Naive thymus-derived CD8-positive, alpha-beta T cell (primary cell): ENCODE data around the gene CDC42BPB. TPM values are rescaled to one million over a fixed set of nuclear protein-coding genes. Genes with fewer than 3 reads are reported as not detected.
A peak's percentile ranks its signal among the peaks of the same experiment; 100 is the strongest.

ENCODE experiments used
- ATAC-seq, 2 donors: fragments of 150-1000 bp; cut with Tn5 transposase in 1 of 2; sonication (Bioruptor Pico), chemical (Tn5 transposase) in 1 of 2; 1 replicate in 1 of 2; 2 replicates in 1 of 2; pipeline ENCODE4 v1.10.0; 2021; ENCODE audit warnings: mild to moderate bottlenecking in 2 of 2, moderate library complexity in 2 of 2
- POLR2A ChIA-PET: fragments of 350-600 bp; sonication (Branson Sonifier 250); formaldehyde crosslinking; loops from one replicate; lab custom pipeline; 2021; ENCODE audit warnings: antibody characterized with exemption; lab: Charles Lee
- DNase-seq, 10 donors: peaks; one replicate each; pipeline versions ENCODE4 v3.0.0 to v3.0.0-alpha.2; 2020 to 2022
- H3K27ac Mint-ChIP-seq, 10 donors: one replicate each; pipeline ENCODE4 v1.8.0; 2020 to 2022; ENCODE audit warnings: mild to moderate bottlenecking in 10 of 10, mixed read lengths in 10 of 10, moderate library complexity in 4 of 10, inconsistent platforms in 1 of 10
- H3K27me3 Mint-ChIP-seq, 5 donors: one replicate each; pipeline ENCODE4 v1.8.0; 2021 to 2022; ENCODE audit warnings: mixed read lengths in 5 of 5
- H3K36me3 Mint-ChIP-seq, 3 donors: one replicate each; pipeline ENCODE4 v1.8.0; 2020 to 2022; ENCODE audit warnings: mixed read lengths in 3 of 3, mild to moderate bottlenecking in 2 of 3, inconsistent platforms in 1 of 3
- H3K4me1 Mint-ChIP-seq, 4 donors: one replicate each; pipeline ENCODE4 v1.8.0; 2021 to 2022; ENCODE audit warnings: mixed read lengths in 4 of 4
- H3K4me3 Mint-ChIP-seq, 10 donors: one replicate each; pipeline ENCODE4 v1.8.0; 2020 to 2022; ENCODE audit warnings: mild to moderate bottlenecking in 10 of 10, mixed read lengths in 10 of 10, moderate library complexity in 6 of 10, inconsistent platforms in 1 of 10
- H3K9me3 Mint-ChIP-seq, 9 donors: one replicate each; pipeline ENCODE4 v1.8.0; 2020 to 2022; ENCODE audit warnings: mixed read lengths in 9 of 9, mild to moderate bottlenecking in 3 of 9, inconsistent platforms in 1 of 9, moderate library complexity in 1 of 9
- polyA plus RNA-seq, 3 donors: library from polyadenylated mRNA; unstranded; fragments of 300-500 nt; fragmentation: Illumina TruSeq; gene quantifications; one replicate each; pipeline ENCODE4 v1.2.3, GENCODE V29; 2021
- total RNA-seq, 8 experiments: library from RNA in 2 of 8; stranded (reverse) in 2 of 8; gene quantifications; one replicate each; pipeline ENCODE4 v1.2.3 and lab custom pipeline; 2021 to 2026

CDC42BPB gene
- total and polyA plus RNA-seq, 5 experiments from 2014 or later = 0.20 to 6.3 (median 0.73) TPM

GRCh38 chr14:102907303-102907844 is 150.0 kb downstream of the CDC42BPB start:
- H3K36me3 Mint-ChIP-seq = peaks cover 0 to 42% (median 12%) of the 10 kb centered on the region in 3 donors
- POLR2A ChIA-PET = no interaction called here
- no peak overlapping the region for H3K4me3 Mint-ChIP-seq
- H3K27ac Mint-ChIP-seq = no peak overlapping the region
- H3K27me3 Mint-ChIP-seq = no peaks in the 10 kb centered on the region
- no peaks in the 10 kb centered on the region for H3K9me3 Mint-ChIP-seq
- DNase-seq = no peak
- peaks cover 0 to 18% (median 4%) of the 10 kb centered on the region in 4 donors for H3K4me1 Mint-ChIP-seq
- ATAC-seq = no peak

GRCh38 chr14:102906616-102907302 is 150.6 kb downstream of the CDC42BPB start:
- H3K36me3 Mint-ChIP-seq = peaks cover 0 to 43% (median 12%) of the 10 kb centered on the region in 3 donors

DNA sequence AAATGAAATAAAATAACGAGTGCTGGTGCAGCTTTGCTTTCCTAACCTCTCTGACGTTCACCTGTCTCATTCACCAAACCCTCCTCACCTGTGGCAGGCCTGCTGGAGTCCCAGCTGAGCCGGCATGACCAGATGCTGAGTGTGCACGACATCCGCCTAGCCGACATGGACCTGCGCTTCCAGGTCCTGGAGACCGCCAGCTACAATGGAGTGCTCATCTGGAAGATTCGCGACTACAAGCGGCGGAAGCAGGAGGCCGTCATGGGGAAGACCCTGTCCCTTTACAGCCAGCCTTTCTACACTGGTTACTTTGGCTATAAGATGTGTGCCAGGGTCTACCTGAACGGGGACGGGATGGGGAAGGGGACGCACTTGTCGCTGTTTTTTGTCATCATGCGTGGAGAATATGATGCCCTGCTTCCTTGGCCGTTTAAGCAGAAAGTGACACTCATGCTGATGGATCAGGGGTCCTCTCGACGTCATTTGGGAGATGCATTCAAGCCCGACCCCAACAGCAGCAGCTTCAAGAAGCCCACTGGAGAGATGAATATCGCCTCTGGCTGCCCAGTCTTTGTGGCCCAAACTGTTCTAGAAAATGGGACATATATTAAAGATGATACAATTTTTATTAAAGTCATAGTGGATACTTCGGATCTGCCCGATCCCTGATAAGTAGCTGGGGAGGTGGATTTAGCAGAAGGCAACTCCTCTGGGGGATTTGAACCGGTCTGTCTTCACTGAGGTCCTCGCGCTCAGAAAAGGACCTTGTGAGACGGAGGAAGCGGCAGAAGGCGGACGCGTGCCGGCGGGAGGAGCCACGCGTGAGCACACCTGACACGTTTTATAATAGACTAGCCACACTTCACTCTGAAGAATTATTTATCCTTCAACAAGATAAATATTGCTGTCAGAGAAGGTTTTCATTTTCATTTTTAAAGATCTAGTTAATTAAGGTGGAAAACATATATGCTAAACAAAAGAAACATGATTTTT is 151.9 kb downstream of the CDC42BPB start:
- Mint-ChIP-seq H3K4me3 (no peak overlapping the region), H3K4me1 (peaks cover 11 to 37% (median 20%) of the 10 kb centered on the region in 4 donors), H3K27me3 (no peaks in the 10 kb centered on the region), H3K9me3 (no peaks in the 10 kb centered on the region), H3K27ac (peak overlapping the region in 4 of 10 donors; percentile 10 to 60 (median 31)), H3K36me3 (peaks cover 0 to 40% (median 12%) of the 10 kb centered on the region in 3 donors)
- ATAC-seq (no peak), DNase-seq (no peak)
- POLR2A ChIA-PET = no interaction called here

More at GRCh38 chr14:102906616-102907302, 150.6 kb downstream of the CDC42BPB start:
- H3K27ac Mint-ChIP-seq = peak overlapping the region in 1 of 10 donors; percentile 43
- H3K4me3 Mint-ChIP-seq = no peak overlapping the region
- POLR2A ChIA-PET = no interaction called here
- no peaks in the 10 kb centered on the region for H3K9me3 Mint-ChIP-seq
- peaks cover 3 to 24% (median 7%) of the 10 kb centered on the region in 4 donors for H3K4me1 Mint-ChIP-seq
- H3K27me3 Mint-ChIP-seq = no peaks in the 10 kb centered on the region
- ATAC-seq = no peak
- DNase-seq = no peak

- Mint-ChIP-seq H3K4me3 (no peak overlapping the region), H3K9me3 (no peaks in the 10 kb centered on the region), H3K27ac (peak overlapping the region in 5 of 10 donors; percentile 7 to 97 (median 66)), H3K27me3 (no peaks in the 10 kb centered on the region), H3K36me3 (peaks cover 0 to 46% (median 16%) of the 10 kb centered on the region in 3 donors), H3K4me1 (peaks cover 14 to 47% (median 21%) of the 10 kb centered on the region in 4 donors)
- POLR2A ChIA-PET = interaction anchor here (0.7 kb wide), 1 partner anchor 11 kb away, joined by 4 read pairs; no protein-coding TSS in a partner anchor
- ATAC-seq (no peak), DNase-seq (no peak)
Measured at GRCh38 chr14:102903889-102904512, 153.3 kb downstream of the CDC42BPB start.

GRCh38 chr14:102903248-102903888 is 154.0 kb downstream of the CDC42BPB start:
- peak overlapping the region in 7 of 10 donors; percentile 3 to 97 (median 66) for H3K27ac Mint-ChIP-seq
- peaks cover 0 to 51% (median 16%) of the 10 kb centered on the region in 3 donors for H3K36me3 Mint-ChIP-seq
- POLR2A ChIA-PET = no interaction called here
- no peak overlapping the region for H3K4me3 Mint-ChIP-seq
- no peak for DNase-seq
- no peaks in the 10 kb centered on the region for H3K9me3 Mint-ChIP-seq
- H3K27me3 Mint-ChIP-seq = no peaks in the 10 kb centered on the region
- peaks cover 14 to 53% (median 26%) of the 10 kb centered on the region in 4 donors for H3K4me1 Mint-ChIP-seq
- ATAC-seq = no peak

DNA sequence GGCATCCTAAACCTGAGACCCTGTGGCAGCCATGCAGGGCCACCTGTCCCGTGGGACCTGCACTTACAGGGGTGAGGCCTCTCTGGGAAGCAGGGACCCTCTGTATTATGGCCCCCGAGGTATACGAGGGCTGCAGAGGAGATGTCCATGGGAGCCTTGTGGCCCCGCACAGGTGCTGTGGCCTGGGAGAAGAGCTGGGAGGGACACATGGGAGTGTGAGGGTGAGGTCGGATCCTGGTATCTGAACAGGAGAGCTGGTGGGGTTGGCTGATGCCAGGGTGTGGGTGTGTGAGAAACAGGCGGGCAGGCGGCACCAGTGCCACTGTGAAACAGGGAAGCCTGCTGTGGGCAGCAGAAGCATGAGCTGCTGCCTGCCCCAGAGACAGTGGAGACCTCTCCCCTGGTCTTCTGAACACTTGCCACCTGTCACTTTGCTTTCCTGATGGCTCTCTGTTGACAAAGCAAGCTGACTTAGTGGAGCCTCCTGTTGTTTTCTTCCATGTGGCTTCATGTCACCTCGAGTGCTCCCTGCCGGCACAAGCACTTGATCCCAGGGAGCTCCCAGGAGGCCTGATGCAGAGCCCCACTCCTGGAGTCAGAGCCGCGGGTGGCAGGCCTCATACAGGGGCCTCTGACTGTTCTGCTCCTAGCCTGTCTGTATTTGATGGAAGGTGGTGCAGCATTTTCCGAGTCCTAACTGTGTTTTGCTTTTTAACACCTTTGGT is 154.7 kb downstream of the CDC42BPB start:
- peaks cover 0 to 49% (median 16%) of the 10 kb centered on the region in 3 donors for H3K36me3 Mint-ChIP-seq
- POLR2A ChIA-PET = no interaction called here
- no peak for ATAC-seq
- no peak for DNase-seq
- H3K9me3 Mint-ChIP-seq = no peaks in the 10 kb centered on the region
- no peak overlapping the region for H3K4me3 Mint-ChIP-seq
- peak overlapping the region; percentile 57 to 97 (median 72) for H3K27ac Mint-ChIP-seq
- peaks cover 14 to 56% (median 27%) of the 10 kb centered on the region in 4 donors for H3K4me1 Mint-ChIP-seq
- no peaks in the 10 kb centered on the region for H3K27me3 Mint-ChIP-seq

GRCh38 chr14:102902086-102902485 is 155.3 kb downstream of the CDC42BPB start:
- H3K4me3 Mint-ChIP-seq = peak overlapping the region in 3 of 10 donors; percentile 68 to 78 (median 76)
- peak overlapping the region; percentile 40 to 97 (median 90) for H3K27ac Mint-ChIP-seq
- no peak for DNase-seq
- no peak for ATAC-seq
- POLR2A ChIA-PET = interaction anchor here (1.5 kb wide), 1 partner anchor 26 kb away, joined by 5 read pairs; no protein-coding TSS in a partner anchor
- H3K9me3 Mint-ChIP-seq = no peaks in the 10 kb centered on the region
- H3K27me3 Mint-ChIP-seq = no peaks in the 10 kb centered on the region
- peaks cover 14 to 57% (median 27%) of the 10 kb centered on the region in 4 donors for H3K4me1 Mint-ChIP-seq
- H3K36me3 Mint-ChIP-seq = peaks cover 0 to 50% (median 16%) of the 10 kb centered on the region in 3 donors

GRCh38 chr14:102901633-102902032 is 155.7 kb downstream of the CDC42BPB start:
- DNase-seq = peak in 1 of 10 donors; percentile 30
- ATAC-seq = peak; percentile 26 to 41
- Mint-ChIP-seq H3K4me3 (peak overlapping the region; percentile 65 to 83 (median 73)), H3K27me3 (no peaks in the 10 kb centered on the region), H3K4me1 (peaks cover 14 to 57% (median 27%) of the 10 kb centered on the region in 4 donors), H3K36me3 (peaks cover 0 to 46% (median 16%) of the 10 kb centered on the region in 3 donors), H3K27ac (peak overlapping the region; percentile 82 to 97 (median 90)), H3K9me3 (no peaks in the 10 kb centered on the region)
- POLR2A ChIA-PET = interaction anchor here (1.5 kb wide), 2 partner anchors 26 to 127 kb away, joined by 3 to 5 read pairs; no protein-coding TSS in a partner anchor

- peaks cover 14 to 57% (median 27%) of the 10 kb centered on the region in 4 donors for H3K4me1 Mint-ChIP-seq
- ATAC-seq = peak; percentile 91 to 92
Measured at GRCh38 chr14:102900631-102901571, 156.4 kb downstream of the CDC42BPB start.

GRCh38 chr14:102899516-102899900 is 157.8 kb downstream of the CDC42BPB start:
- Mint-ChIP-seq H3K27me3 (no peaks in the 10 kb centered on the region), H3K27ac (peak overlapping the region in 7 of 10 donors; percentile 41 to 97 (median 65)), H3K4me1 (peaks cover 14 to 55% (median 27%) of the 10 kb centered on the region in 4 donors), H3K4me3 (peak overlapping the region in 4 of 10 donors; percentile 6 to 27 (median 16)), H3K36me3 (peaks cover 0 to 49% (median 11%) of the 10 kb centered on the region in 3 donors), H3K9me3 (no peaks in the 10 kb centered on the region)
- DNase-seq (no peak), ATAC-seq (no peak)
- POLR2A ChIA-PET = no interaction called here

More at GRCh38 chr14:102900631-102901571, 156.4 kb downstream of the CDC42BPB start:
- Mint-ChIP-seq H3K36me3 (peaks cover 0 to 45% (median 15%) of the 10 kb centered on the region in 3 donors), H3K4me3 (peak overlapping the region; percentile 65 to 83 (median 73)), H3K9me3 (no peaks in the 10 kb centered on the region), H3K27ac (peak overlapping the region; percentile 82 to 97 (median 90)), H3K27me3 (no peaks in the 10 kb centered on the region)
- peak in 8 of 10 donors; percentile 12 to 68 (median 44) for DNase-seq
- POLR2A ChIA-PET = interaction anchor here (0.7 to 1.5 kb wide), 3 partner anchors 27 to 127 kb away, joined by 3 to 5 read pairs (median 5); no protein-coding TSS in a partner anchor
